Progenitor cell of endocrine pancreas (in vitro differentiated cells): ENCODE results near the gene SIGLEC6. TPM values are rescaled to one million over a fixed set of nuclear protein-coding genes. Genes with fewer than 3 reads are reported as not detected.

Source experiments
- DNase-seq: peaks from one replicate; pipeline ENCODE4 v3.0.0; 2021; ENCODE audit warnings: low spot score; ENCODE audit not compliant: unreplicated experiment
- H3K27ac Mint-ChIP-seq: 2 replicates; pipeline ENCODE4 v1.8.0; 2021; ENCODE audit warnings: mild to moderate bottlenecking, moderate library complexity, mixed read lengths
- H3K27me3 Mint-ChIP-seq: 2 replicates; pipeline ENCODE4 v1.8.0; 2021; ENCODE audit warnings: mixed read lengths
- H3K36me3 Mint-ChIP-seq: 2 replicates; pipeline ENCODE4 v1.8.0; 2022; ENCODE audit warnings: mixed read lengths; ENCODE audit not compliant: insufficient read depth
- H3K4me1 Mint-ChIP-seq: 2 replicates; pipeline ENCODE4 v1.8.0; 2021; ENCODE audit warnings: low read depth, mixed read lengths
- H3K4me3 Mint-ChIP-seq: 2 replicates; pipeline ENCODE4 v1.8.0; 2021; ENCODE audit warnings: low read depth, mild to moderate bottlenecking, moderate library complexity, mixed read lengths
- H3K9me3 Mint-ChIP-seq: 2 replicates; pipeline ENCODE4 v1.8.0; 2021; ENCODE audit warnings: low read depth, mixed read lengths
- total RNA-seq: library from RNA; stranded (reverse); gene quantifications from 2 replicates; pipeline ENCODE4 v1.2.1, GENCODE V29; 2021
- TF ChIP-seq, protein P1 (sequence below): fragments of 200-600 bp; sonication (generic); IDR thresholded peaks from one replicate; pipeline ENCODE4 v1.5.0; 2021; ENCODE audit warnings: antibody characterized with exemption, mild to moderate bottlenecking; ENCODE audit not compliant: unreplicated experiment

The SIGLEC6 gene
- total RNA-seq, 1 donor from 2014 or later = not detected

DNA sequence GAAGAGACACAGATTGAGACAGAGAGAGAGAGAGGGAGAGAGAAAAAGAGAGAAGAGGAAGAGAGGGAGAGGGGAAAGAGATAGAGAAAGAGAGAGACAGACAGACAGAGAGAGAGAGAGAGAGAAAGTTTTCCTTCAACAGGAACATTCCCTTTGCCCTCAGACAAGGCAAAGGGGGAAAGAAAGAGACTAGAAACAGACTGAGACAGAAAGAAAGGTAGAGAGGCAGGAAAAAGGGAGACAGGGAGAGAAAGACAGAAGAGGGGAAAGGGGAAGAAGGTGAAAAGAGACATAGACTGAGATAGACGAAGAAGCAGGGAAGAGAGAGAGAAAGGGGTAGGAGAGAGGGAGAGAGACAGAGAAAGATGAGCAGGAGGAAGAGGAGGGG lies 21.1 kb upstream of the SIGLEC6 start:
- no peaks in the 10 kb centered on the region for H3K4me1 Mint-ChIP-seq
- TF ChIP-seq, protein P1, sequence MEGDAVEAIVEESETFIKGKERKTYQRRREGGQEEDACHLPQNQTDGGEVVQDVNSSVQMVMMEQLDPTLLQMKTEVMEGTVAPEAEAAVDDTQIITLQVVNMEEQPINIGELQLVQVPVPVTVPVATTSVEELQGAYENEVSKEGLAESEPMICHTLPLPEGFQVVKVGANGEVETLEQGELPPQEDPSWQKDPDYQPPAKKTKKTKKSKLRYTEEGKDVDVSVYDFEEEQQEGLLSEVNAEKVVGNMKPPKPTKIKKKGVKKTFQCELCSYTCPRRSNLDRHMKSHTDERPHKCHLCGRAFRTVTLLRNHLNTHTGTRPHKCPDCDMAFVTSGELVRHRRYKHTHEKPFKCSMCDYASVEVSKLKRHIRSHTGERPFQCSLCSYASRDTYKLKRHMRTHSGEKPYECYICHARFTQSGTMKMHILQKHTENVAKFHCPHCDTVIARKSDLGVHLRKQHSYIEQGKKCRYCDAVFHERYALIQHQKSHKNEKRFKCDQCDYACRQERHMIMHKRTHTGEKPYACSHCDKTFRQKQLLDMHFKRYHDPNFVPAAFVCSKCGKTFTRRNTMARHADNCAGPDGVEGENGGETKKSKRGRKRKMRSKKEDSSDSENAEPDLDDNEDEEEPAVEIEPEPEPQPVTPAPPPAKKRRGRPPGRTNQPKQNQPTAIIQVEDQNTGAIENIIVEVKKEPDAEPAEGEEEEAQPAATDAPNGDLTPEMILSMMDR = no peak
- H3K27me3 Mint-ChIP-seq = peaks cover 23% of the 10 kb centered on the region
- no peaks in the 10 kb centered on the region for H3K36me3 Mint-ChIP-seq
- no peak overlapping the region for H3K4me3 Mint-ChIP-seq
- DNase-seq = no peak
- no peak overlapping the region for H3K27ac Mint-ChIP-seq
- peaks cover 4% of the 10 kb centered on the region for H3K9me3 Mint-ChIP-seq

DNA sequence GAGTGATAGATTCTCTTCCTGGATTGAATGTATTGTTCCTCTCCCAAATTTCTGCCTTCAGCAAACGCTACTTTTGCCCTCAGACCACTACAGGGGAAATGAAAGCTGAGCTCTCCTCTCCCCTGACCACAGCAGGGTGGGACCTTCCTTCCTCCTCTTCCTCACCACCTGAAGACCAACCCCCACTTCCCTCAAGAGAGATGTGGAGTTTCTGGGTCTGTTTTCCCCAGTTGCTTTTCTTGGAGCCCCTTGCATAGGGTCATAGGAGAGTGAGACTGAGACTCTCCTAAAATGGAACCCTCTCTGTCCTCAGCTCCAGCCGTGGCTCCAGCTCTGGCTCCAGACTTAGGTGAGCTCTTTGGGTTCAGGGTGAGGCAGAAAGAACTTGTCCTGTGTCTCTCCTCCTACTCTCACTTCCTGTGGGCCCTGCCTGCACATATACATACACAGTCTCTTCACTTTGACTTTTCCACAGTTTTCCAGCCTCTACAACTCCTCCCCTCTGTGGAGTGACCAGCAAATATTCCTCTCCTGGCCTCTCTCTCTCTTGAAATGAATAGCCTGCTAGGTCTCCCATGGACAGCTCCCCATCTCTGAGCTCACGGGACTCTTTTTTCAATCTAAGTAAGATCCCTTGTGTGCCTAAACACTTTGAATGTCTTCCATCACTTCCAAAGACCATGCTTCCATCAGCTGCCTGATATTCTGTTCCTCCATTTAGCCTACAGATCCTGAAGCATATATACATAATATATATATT lies 20.4 kb upstream of the SIGLEC6 start:
- TF ChIP-seq, protein P1 = no peak
- Mint-ChIP-seq H3K27ac (no peak overlapping the region), H3K9me3 (peaks cover 4% of the 10 kb centered on the region), H3K4me1 (no peaks in the 10 kb centered on the region), H3K4me3 (no peak overlapping the region), H3K27me3 (peaks cover 22% of the 10 kb centered on the region), H3K36me3 (no peaks in the 10 kb centered on the region)
- no peak for DNase-seq

DNA sequence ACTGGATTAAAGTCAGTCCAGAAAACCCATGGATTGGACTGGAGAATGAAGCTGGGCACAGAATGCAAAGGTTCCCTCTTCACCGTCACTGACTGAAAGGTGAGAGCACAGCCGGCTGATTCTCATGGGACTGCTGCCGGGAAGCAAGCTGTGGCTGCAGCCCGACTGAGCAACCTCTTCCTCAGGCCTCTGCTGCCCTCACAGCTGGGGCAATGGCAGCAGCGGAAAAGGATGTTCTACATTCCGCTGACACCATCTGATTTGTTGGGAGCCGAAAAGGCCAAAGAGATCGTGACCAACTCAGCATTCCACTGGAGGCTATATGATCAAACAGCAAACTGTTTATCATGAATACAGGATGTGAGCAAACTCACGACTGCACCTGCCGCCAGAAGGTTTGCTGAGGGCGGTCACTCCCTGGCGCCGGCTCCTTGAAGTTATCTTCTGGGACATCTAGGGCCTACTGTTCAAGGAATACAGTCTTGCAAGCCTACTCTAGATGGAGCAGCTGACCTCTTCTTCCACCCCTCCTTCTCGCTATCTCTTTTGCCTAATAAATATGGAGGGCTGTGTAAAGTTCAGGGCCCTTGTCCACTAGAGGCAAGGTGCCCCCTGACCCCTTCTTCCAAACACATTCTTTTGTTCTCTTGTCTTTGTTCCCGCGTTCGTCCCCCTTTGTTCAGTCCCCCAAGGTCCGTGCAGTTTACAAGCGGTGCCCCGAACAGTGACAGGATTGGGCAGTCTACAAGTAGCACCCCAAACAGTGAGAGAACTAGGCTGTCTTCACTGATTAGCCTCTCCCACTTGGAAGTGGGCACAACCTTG lies 19.6 kb upstream of the SIGLEC6 start:
- Mint-ChIP-seq H3K4me3 (no peak overlapping the region), H3K27ac (no peak overlapping the region), H3K4me1 (no peaks in the 10 kb centered on the region), H3K9me3 (peaks cover 4% of the 10 kb centered on the region), H3K36me3 (no peaks in the 10 kb centered on the region), H3K27me3 (peaks cover 19% of the 10 kb centered on the region)
- no peak for DNase-seq
- TF ChIP-seq, protein P1 = no peak

DNA sequence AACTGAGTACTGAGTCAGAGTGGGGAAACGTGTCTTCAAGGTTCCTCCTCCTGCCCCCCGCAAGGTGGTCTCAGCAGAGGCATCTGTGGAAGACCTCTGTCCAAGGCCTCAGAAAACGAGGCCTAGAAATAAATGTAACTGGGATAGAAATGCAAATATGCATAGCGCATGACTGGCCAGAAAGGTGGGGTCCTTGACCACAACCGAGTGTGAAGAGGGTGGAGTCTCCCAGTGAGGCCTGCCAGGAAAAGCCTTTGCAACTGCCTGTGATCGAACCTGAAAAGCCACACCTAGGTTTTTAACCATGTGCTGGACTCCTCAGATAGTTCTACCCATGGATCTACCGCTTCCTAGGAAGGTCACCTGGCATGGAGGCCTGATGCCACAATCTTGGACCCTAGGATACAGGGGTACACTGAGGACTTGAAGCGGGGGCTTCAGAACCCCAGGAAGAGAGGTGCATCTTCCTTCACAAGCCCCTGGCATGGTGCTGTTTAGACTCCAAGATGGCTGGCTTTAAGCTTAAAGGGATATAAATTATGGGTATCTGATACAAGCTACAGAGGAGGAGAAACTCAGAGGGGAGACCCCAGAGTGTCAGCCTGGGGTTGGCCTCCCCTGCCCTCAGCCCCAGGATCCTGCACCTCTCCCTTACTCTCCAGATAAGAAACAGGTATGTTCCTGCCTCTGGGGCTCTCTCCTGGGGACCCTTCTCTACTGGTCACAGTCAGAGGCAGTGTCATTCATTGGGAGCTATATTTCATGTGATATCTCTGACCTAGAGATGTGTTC lies 18.3 kb upstream of the SIGLEC6 start:
- no peak overlapping the region for H3K27ac Mint-ChIP-seq
- no peaks in the 10 kb centered on the region for H3K4me1 Mint-ChIP-seq
- no peaks in the 10 kb centered on the region for H3K36me3 Mint-ChIP-seq
- no peaks in the 10 kb centered on the region for H3K9me3 Mint-ChIP-seq
- TF ChIP-seq, protein P1 = no peak
- DNase-seq = no peak
- no peak overlapping the region for H3K4me3 Mint-ChIP-seq
- H3K27me3 Mint-ChIP-seq = peaks cover 19% of the 10 kb centered on the region

DNA sequence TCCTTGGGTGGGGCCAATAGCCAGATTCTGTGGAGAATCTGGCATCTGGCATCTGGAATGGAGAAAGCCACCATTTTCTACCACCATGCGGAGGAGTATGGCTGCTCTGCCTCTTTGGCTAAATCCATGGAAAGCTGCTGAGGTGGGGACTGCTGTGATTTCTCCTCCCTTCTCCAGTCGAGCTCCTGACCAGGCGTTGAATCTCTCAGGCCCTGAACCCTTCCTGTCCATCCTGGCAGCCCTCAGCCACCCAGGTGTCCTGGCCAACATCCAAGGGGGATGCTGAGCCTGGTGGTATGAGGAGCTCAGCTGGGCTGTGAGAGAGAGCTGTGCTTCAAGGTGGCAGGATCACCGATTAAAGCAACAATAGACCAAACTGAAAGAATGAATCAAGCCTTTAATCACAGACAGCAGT lies 17.4 kb upstream of the SIGLEC6 start:
- TF ChIP-seq, protein P1 = no peak
- Mint-ChIP-seq H3K27ac (no peak overlapping the region), H3K36me3 (no peaks in the 10 kb centered on the region), H3K4me3 (no peak overlapping the region), H3K9me3 (no peaks in the 10 kb centered on the region), H3K27me3 (peaks cover 19% of the 10 kb centered on the region), H3K4me1 (no peaks in the 10 kb centered on the region)
- DNase-seq = no peak
